ENCODE results near the gene CAPN2.

Gene CAPN2

GRCh38 chr1:223712194-223712849 lies at the start of gene CAPN2:
Gene CAPN2 (plus strand): TSS chr1:223712539. CDS start chr1:223712641, 102 bp downstream.
- H3K4me1 Mint-ChIP-seq: peaks cover 58% of the 10 kb centered on the region
- H3K27ac Mint-ChIP-seq: peak within 1 kb of the TSS; percentile 77 to 85 (median 85)
- H3K9me3 Mint-ChIP-seq: no peaks in the 10 kb centered on the region
- TF ChIP-seq CTCF (IDR thresholded peaks at IDR 0.05; ENCODE audit: unreplicated experiment in 3 of 3): peak; percentile 76 to 83 (median 79)
- H3K36me3 Mint-ChIP-seq (ENCODE audit: low read depth): peaks cover 4% of the 10 kb centered on the region
- H3K4me3 Mint-ChIP-seq: peak within 1 kb of the TSS; percentile 87 to 90 (median 89)
- peaks cover 7% of the 10 kb centered on the region for H3K27me3 Mint-ChIP-seq (ENCODE audit: low read depth)

GRCh38 chr1:223662943-223663342 lies 49.4 kb upstream of the CAPN2 start:
- H3K9me3 Mint-ChIP-seq: no peaks in the 10 kb centered on the region
- peaks cover 19% of the 10 kb centered on the region for H3K27me3 Mint-ChIP-seq (ENCODE audit: low read depth)
- no peak overlapping the region for H3K4me3 Mint-ChIP-seq
- H3K27ac Mint-ChIP-seq: no peak overlapping the region
- no peak for TF ChIP-seq CTCF (IDR thresholded peaks at IDR 0.05; ENCODE audit: unreplicated experiment in 3 of 3)
- no peaks in the 10 kb centered on the region for H3K4me1 Mint-ChIP-seq
- no peaks in the 10 kb centered on the region for H3K36me3 Mint-ChIP-seq (ENCODE audit: low read depth)

- no peaks in the 10 kb centered on the region for H3K36me3 Mint-ChIP-seq (ENCODE audit: low read depth)
- no peak overlapping the region for H3K4me3 Mint-ChIP-seq
- peaks cover 28% of the 10 kb centered on the region for H3K27me3 Mint-ChIP-seq (ENCODE audit: low read depth)
- H3K27ac Mint-ChIP-seq: no peak overlapping the region
- H3K9me3 Mint-ChIP-seq: no peaks in the 10 kb centered on the region
- no peak for TF ChIP-seq CTCF (IDR thresholded peaks at IDR 0.05; ENCODE audit: unreplicated experiment in 3 of 3)
- H3K4me1 Mint-ChIP-seq: no peaks in the 10 kb centered on the region
Observed at GRCh38 chr1:223664106-223664505, 48.2 kb upstream of the CAPN2 start.

GRCh38 chr1:223665592-223666312 lies 46.6 kb upstream of the CAPN2 start, which contains the start of gene CAPN8:
Gene CAPN8 (minus strand): TSS chr1:223665701. CDS start chr1:223665646, 55 bp downstream.
- Mint-ChIP-seq H3K27me3 (ENCODE audit: low read depth) (peaks cover 29% of the 10 kb centered on the region), H3K27ac (no peak within 1 kb of the TSS), H3K36me3 (ENCODE audit: low read depth) (no peaks in the 10 kb centered on the region), H3K4me3 (no peak within 1 kb of the TSS), H3K9me3 (no peaks in the 10 kb centered on the region), H3K4me1 (no peaks in the 10 kb centered on the region)
- TF ChIP-seq CTCF (IDR thresholded peaks at IDR 0.05; ENCODE audit: unreplicated experiment in 3 of 3): no peak

GRCh38 chr1:223667484-223668182 lies 44.7 kb upstream of the CAPN2 start:
- H3K27ac Mint-ChIP-seq: no peak overlapping the region
- no peaks in the 10 kb centered on the region for H3K4me1 Mint-ChIP-seq
- peaks cover 2% of the 10 kb centered on the region for H3K9me3 Mint-ChIP-seq
- H3K4me3 Mint-ChIP-seq: no peak overlapping the region
- H3K36me3 Mint-ChIP-seq (ENCODE audit: low read depth): no peaks in the 10 kb centered on the region
- H3K27me3 Mint-ChIP-seq (ENCODE audit: low read depth): peaks cover 33% of the 10 kb centered on the region
- no peak for TF ChIP-seq CTCF (IDR thresholded peaks at IDR 0.05; ENCODE audit: unreplicated experiment in 3 of 3)
